ENCODE results near the gene TMEM141.

DNA sequence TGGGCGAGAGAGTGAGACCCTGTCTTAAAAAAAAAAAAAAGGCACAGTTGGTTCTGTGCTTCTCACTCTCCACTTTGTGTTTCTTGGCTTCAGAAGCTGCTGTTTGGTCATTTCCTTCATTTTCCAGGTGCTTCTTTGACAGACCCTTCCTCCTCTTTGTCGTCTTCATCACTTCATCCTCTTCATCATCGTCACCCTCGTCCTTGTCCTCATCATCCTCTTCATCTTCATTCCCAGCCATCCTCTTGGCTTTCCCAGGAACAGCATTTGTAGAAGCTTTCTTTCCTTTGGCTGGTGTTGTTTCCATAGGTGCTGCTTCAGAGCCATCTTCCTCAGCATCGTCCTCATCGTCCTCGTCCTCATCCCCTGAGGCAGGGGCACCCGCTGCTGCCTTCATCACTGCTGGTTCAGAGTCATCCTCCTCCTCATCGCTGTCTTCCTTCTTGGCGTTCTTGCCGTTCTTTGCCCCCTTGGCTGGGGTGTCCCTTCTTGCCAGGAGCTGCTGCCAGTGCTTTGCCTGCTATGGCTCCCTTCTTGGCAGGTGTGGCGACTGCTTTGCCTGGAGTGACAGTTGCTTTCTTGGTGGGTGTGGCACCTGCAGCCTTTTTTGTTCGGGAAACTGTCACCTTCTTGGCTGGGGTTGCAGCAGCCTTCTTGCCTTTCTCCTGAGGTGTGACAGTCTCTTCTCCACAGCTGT is 23.7 kb downstream of the TMEM141 start:
- TF ChIP-seq, protein P1, sequence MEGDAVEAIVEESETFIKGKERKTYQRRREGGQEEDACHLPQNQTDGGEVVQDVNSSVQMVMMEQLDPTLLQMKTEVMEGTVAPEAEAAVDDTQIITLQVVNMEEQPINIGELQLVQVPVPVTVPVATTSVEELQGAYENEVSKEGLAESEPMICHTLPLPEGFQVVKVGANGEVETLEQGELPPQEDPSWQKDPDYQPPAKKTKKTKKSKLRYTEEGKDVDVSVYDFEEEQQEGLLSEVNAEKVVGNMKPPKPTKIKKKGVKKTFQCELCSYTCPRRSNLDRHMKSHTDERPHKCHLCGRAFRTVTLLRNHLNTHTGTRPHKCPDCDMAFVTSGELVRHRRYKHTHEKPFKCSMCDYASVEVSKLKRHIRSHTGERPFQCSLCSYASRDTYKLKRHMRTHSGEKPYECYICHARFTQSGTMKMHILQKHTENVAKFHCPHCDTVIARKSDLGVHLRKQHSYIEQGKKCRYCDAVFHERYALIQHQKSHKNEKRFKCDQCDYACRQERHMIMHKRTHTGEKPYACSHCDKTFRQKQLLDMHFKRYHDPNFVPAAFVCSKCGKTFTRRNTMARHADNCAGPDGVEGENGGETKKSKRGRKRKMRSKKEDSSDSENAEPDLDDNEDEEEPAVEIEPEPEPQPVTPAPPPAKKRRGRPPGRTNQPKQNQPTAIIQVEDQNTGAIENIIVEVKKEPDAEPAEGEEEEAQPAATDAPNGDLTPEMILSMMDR (IDR thresholded peaks at IDR 0.05): no peak
- no peak for TF ChIP-seq EZH2 (IDR thresholded peaks at IDR 0.05)
